GM19043 (cell line): ENCODE data around the gene REG1B.

Experiments used
- ATAC-seq: cut with Tn5 transposase; IDR thresholded peaks from one replicate; pipeline ENCODE4 v1.9.1; 2021; ENCODE audit warnings: low read depth; ENCODE audit not compliant: unreplicated experiment

REG1B gene

DNA sequence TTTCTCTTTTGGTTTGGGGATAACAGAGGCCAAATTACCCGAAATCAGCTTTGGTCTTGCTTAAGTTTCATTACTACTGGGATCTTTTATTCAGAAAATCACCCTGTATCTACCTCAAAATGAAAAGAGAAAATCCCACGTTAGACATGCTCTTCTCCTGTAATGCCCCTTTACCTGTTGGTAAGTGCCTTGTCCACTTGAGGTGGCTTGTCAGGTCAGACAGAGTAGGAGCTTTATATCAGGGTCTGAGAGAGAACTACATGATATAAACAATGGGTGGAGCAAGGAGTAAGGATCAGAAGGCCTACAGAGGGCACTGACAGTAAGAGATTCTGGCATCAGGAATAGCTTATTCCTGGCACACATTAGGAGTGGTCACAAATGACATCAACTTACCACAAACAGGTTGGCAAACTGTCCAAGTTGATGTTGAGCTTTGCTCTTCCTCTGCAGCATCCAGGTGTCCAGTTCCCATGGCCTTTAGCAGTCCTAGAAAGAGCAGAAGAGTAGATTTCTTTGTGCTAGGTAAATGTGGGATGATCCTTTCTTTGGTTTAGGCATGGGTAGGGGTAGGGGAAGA, at the start of gene REG1B:
TSS of gene REG1B (minus strand) at position 209 of the 580 bp plus-strand sequence. CDS start 381 bp downstream, outside the sequence.
- ATAC-seq: no peak

DNA sequence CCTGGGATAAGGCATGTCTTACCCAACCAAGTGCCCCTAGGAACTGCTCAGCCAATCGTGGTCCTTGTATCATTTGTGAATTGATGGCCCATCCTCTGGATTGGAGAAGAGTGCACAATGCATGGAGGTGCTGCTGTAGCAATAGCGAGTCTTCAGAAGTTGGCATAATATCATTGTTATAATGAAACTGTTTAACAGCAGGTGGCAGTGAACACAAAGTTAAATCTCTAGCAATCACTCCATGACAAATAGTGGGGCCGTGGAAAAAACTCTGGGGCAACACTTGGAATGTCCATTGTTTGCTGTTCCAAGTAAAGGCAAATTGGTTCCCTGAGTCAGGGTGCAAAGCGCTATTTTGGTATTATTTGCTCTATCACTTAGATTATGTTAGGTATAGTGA, 43.9 kb upstream of the REG1B start:
- ATAC-seq: no peak

GRCh38 chr2:79129804-79130203, 42.0 kb upstream of the REG1B start:
- no peak for ATAC-seq

DNA sequence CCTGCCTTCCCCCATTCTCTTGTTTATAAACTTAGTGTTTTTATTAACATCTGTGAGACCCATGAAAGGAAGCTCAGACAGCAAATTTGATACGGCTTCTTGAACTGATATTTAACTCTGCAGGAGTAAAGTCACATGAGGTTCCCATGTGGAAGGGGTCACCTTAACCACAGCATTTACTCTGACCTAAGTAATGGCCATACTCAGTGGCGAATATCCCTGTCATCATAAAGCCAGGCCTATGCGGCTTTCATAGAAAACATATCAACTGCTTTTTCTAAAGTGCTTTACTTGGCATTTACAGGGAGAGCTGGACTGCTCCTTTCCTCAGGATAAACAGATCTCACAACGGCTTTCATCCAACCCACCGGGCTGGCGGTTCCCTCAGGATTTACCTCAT, 41.5 kb upstream of the REG1B start:
- no peak for ATAC-seq

- no peak for ATAC-seq
Measured at GRCh38 chr2:79128406-79128805, 40.6 kb upstream of the REG1B start.

GRCh38 chr2:79125721-79125985, 37.9 kb upstream of the REG1B start:
- ATAC-seq: no peak

DNA sequence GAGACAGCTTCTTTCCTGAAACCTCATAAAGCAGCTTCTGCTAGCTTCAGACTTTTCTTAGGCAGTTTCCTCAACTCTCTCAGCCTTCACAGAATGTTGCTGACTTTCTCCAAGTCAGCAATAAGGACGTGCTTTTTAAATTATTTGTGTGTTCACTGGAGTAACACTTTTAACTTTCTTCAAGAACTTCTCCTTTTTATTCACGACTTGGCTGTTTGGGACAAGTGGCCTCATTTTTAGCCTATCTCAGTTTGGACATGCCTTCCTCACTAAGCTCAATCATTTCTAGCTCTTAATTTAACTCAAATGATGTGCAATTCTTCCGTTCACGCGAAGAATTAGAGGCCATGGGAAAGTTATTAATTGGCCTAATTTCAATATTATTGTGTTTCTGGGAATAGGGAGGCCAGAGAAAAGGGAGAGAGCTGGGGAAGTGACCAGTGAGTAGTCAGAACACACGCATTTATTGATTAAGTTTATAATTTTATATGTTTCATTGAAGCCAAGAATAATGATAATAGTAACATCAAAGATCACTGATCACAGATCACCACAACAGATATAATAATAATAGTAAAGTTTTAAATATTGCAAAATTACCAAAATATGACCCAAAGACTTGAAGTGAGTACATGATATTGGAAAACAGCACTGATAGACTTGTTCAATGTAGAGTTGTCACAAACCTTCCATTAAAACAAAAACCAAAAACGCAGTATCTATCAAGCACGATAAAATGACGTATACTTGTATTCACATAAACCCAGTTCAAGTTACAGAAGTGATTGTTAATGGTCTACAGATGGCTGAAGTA, 37.3 kb upstream of the REG1B start:
- no peak for ATAC-seq

DNA sequence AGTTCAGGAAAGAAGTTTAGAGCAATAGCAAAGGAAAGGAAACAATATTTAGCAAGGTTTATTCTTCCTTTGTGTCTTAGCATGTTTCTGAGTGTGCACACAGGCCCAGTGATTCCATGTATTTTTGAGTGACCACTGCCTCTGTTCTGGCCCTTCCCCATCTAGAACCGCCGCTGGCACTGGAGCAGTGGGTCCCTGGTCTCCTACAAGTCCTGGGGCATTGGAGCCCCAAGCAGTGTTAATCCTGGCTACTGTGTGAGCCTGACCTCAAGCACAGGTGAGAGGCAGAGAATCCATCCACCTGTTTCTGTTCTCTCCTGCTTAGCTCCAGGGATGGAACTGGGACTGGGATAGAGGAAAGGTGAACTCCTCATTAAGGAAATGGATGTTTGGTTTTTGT, 34.9 kb upstream of the REG1B start:
- ATAC-seq: no peak

DNA sequence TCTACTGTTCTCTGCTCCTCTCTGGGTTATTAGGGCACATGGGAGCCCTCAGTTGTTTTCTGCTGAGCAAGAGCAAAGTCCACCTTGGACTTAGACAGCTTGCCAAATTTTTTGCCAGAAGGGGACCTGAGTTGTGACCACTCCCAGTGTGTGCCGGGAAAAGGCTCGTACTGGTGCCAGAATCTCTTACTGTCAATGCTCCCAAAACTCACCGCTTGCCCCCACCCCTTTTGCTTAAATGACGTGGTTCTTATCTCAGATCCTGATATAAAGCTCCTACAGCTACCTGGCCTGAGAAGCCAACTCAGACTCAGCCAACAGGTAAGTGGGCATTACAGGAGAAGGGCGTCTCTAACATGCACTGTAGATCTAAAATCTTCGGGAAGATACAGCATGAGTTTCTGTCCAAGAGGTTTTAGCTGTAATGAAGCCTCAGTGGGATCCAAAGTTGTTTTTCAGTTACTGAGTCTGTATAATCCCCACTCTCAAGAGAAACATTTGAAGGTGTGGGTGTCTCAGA, 32.5 kb upstream of the REG1B start, which contains the start of gene REG1A:
TSS of gene REG1A (plus strand) at position 295 of the 520 bp plus-strand sequence. CDS start 374 bp downstream, outside the sequence.
- ATAC-seq: no peak

- no peak for ATAC-seq
Measured at GRCh38 chr2:79116997-79117928, 29.5 kb upstream of the REG1B start.

GRCh38 chr2:79114797-79115494, 27.2 kb upstream of the REG1B start:
- no peak for ATAC-seq

- ATAC-seq: no peak
Measured at GRCh38 chr2:79112269-79112668, 24.5 kb upstream of the REG1B start.

GRCh38 chr2:79105259-79105658, 17.5 kb upstream of the REG1B start:
- ATAC-seq: no peak

- no peak for ATAC-seq
Measured at GRCh38 chr2:79103214-79103613, 15.4 kb upstream of the REG1B start.

GRCh38 chr2:79101024-79101423, 13.2 kb upstream of the REG1B start:
- no peak for ATAC-seq

DNA sequence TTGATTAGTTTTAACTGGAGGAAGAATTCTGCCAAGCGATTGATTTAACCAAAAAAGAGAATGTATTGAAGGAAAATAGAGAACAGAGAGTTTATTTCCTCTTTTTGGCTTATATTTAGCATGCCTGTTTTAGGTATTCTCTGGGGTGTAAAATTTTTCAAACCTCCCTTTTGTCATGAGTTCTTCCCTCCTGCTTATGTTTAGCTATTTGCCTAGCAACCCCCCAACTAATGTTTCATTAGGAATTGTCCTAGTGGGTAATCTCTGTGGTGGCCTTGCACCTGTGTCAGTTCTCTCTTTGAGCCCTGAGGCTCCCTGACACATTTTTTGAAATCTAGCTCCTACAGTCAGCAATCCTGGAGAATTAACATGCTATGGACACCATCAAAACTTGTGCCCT, 12.5 kb upstream of the REG1B start:
- no peak for ATAC-seq

- no peak for ATAC-seq
Measured at GRCh38 chr2:79099140-79099686, 11.4 kb upstream of the REG1B start.

DNA sequence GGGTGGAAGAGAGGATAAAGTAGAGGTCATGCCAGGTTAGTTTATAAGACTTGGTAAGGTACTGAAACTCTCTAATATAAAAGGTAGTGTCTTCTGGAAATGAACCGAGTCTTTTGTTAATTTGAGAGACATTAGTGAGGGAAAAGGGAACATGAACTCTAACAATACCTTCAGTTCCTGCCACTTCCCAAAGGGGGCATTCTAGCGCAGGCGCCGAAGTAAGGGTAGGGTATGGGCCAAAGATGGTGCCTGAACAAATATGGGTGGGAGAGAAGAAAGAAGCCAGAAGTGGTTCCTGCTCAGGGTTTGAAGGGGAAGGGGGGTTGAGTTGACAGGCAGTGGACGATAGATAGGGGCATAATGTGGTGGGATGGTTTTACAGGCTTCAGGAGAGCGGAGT, 10.1 kb upstream of the REG1B start:
- no peak for ATAC-seq

GRCh38 chr2:79090693-79091092, 2.9 kb upstream of the REG1B start:
- no peak for ATAC-seq

- ATAC-seq: no peak
Measured at GRCh38 chr2:79086255-79086654, 1.5 kb downstream of the REG1B start.
